Sigmoid colon (tissue), 7 donors: ENCODE results near the gene TEDC2. TPM values are rescaled to one million over a fixed set of nuclear protein-coding genes. Genes with fewer than 3 reads are reported as not detected.
"Not testable (repeated sequence)": the region's sequence is repeated elsewhere in the genome, so short reads cannot be mapped to it uniquely, and the experiment has no call there.

ENCODE experiments used
- DNase-seq: peaks from one replicate; pipeline ENCODE4 v3.0.0-alpha.2; 2019
- H3K27ac ChIP-seq, 4 donors: fragments of 200-600 bp; sonication (generic); one replicate each; pipeline ENCODE4 v1.5.1; 2016 to 2019; ENCODE audit warnings: mild to moderate bottlenecking in 1 of 4
- H3K27me3 ChIP-seq, 3 donors: fragments of 200-600 bp; sonication (generic); one replicate each; pipeline ENCODE4 v1.5.1; 2019; ENCODE audit warnings: mild to moderate bottlenecking in 1 of 3
- H3K36me3 ChIP-seq, 4 donors: fragments of 200-600 bp; sonication (generic); one replicate each; pipeline ENCODE4 v1.5.1; 2016 to 2019
- H3K4me1 ChIP-seq, 4 donors: fragments of 200-600 bp; sonication (generic); one replicate each; pipeline ENCODE4 v1.5.1; 2017 to 2019
- H3K4me3 ChIP-seq, 4 donors: fragments of 200-600 bp; sonication (generic); one replicate each; pipeline ENCODE4 v1.5.1; 2017 to 2019; ENCODE audit warnings: mild to moderate bottlenecking in 2 of 4, moderate library complexity in 1 of 4
- H3K9me3 ChIP-seq, 4 donors: fragments of 200-600 bp in 3 of 4; sonication (generic) in 3 of 4; one replicate each; pipeline versions ENCODE4 v1.5.1 to v1.6.1; 2013 to 2019
- EP300 ChIP-seq, 4 donors: sonication (generic); formaldehyde crosslinking; IDR thresholded peaks; one replicate each; pipeline ENCODE4 v1.6.1; 2017; ENCODE audit warnings: antibody characterized with exemption in 4 of 4
- POLR2A ChIP-seq, 2 donors: fragments of 450-650 bp; IDR thresholded peaks; one replicate each; pipeline ENCODE4 v1.6.1; 2016; ENCODE audit warnings: antibody characterized with exemption in 2 of 2, mild to moderate bottlenecking in 2 of 2, moderate library complexity in 2 of 2
- POLR2AphosphoS5 ChIP-seq, 4 donors: sonication (generic); formaldehyde crosslinking; IDR thresholded peaks; one replicate each; pipeline ENCODE4 v1.6.1; 2017; ENCODE audit warnings: antibody characterized with exemption in 4 of 4
- WGBS, 2 donors: extraction: QIAGEN DNeasy Blood & Tissue Kit; methylation state at CpG; one replicate each; pipeline ENCODE4 v1.1.7; 2013; 5-methylcytosine and 5-hydroxymethylcytosine counted together
- intact Hi-C: fragments of 100-400 bp; cut with DNase I; formaldehyde crosslinking; loops from one replicate; pipeline ENCODE4 v1.15.1; 2023
- polyA plus RNA-seq, 3 donors: library from polyadenylated mRNA; stranded (reverse); fragments of 200-250 nt; gene quantifications; one replicate each; pipeline ENCODE4 v1.2.3, GENCODE V29; 2013
- total RNA-seq, 4 donors: library from RNA; depleted of rRNA; stranded (reverse); fragments of >200 nt; gene quantifications; one replicate each; pipeline ENCODE4 v1.1.0, GENCODE V29; 2016
- TF ChIP-seq, protein P1 (sequence below), 4 experiments: fragments of 450-650 bp in 3 of 4; fragments of 200-600 bp in 1 of 4; IDR thresholded peaks; one replicate each; pipeline ENCODE4 v1.5.1; 2016 to 2019; ENCODE audit warnings: antibody characterized with exemption in 4 of 4, mild to moderate bottlenecking in 3 of 4, moderate library complexity in 2 of 4
- donor health status: healthy with polysubstance abuse.
- donor health status: Bipolar disorder and iron deficiency.
- donor health status: healthy.

Gene TEDC2
- total and polyA plus RNA-seq, 7 donors: 0.60 to 10.6 (median 5.3) TPM; not detected in 3

DNA sequence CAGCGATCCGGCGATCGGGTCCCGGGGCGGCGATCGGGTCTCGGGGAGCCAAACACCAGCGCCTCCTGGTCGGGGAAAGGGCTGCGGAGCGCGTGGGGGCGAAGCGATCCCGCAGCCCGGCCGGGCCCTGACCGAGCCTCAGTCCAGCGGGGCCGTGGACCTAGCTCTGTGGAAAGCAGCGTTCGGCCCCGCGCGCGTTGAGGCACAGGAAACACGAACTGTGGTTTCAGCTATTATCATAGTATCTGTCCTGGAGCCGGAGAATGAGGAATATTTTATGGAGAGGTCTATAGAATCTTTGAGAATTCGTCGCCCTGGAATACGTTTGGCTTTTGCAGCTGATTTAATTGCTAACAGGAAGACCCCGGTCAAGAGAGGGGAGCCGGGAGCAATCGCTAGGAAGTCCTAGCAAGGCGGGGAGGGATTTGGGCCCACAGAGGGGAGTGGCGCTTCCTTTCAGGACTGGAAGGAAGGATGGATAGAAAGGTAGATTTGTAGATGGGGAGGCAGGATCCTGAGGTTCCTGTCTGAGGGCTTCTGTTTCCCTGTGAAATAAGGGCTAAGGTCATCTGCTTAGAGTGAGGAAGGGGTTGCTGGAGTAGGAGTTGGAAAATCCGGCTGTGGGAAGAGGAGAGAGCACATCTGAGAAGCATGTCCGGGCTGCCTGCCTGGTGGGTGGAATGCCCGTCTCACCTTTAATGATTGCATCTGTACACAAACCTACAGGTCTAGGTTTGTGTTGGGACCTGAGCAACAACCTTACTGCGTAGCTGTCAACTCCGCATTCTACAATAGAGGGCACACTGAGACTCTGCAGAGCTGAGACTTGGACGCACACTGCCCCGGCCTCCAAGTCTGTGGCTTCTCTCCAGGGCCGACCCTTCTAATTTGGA lies 29.9 kb upstream of the TEDC2 start:
- WGBS, 2 donors: 3% methylated on average over 46 of the region's 46 CpGs
- no peak for DNase-seq
- Histone ChIP-seq H3K4me3 (peak overlapping the region; percentile 76 to 91 (median 80)), H3K4me1 (peaks cover 0 to 18% (median 14%) of the 10 kb centered on the region in 4 donors), H3K9me3 (no peaks in the 10 kb centered on the region), H3K36me3 (peaks cover 0 to 11% (median 0%) of the 10 kb centered on the region in 4 donors), H3K27ac (peak overlapping the region; percentile 67 to 78 (median 76)), H3K27me3 (no peaks in the 10 kb centered on the region)
- intact Hi-C loops: loop anchor here (2.0 to 5.0 kb wide), 5 partner anchors 37 to 452 kb away; partner anchors contain the start of genes ABCA3 and FLYWCH2
- TF ChIP-seq POLR2A (IDR thresholded peaks at IDR 0.05) (no peak), EP300 (IDR thresholded peaks at IDR 0.05) (no peak), POLR2AphosphoS5 (IDR thresholded peaks at IDR 0.05) (no peak)
- TF ChIP-seq, protein P1, sequence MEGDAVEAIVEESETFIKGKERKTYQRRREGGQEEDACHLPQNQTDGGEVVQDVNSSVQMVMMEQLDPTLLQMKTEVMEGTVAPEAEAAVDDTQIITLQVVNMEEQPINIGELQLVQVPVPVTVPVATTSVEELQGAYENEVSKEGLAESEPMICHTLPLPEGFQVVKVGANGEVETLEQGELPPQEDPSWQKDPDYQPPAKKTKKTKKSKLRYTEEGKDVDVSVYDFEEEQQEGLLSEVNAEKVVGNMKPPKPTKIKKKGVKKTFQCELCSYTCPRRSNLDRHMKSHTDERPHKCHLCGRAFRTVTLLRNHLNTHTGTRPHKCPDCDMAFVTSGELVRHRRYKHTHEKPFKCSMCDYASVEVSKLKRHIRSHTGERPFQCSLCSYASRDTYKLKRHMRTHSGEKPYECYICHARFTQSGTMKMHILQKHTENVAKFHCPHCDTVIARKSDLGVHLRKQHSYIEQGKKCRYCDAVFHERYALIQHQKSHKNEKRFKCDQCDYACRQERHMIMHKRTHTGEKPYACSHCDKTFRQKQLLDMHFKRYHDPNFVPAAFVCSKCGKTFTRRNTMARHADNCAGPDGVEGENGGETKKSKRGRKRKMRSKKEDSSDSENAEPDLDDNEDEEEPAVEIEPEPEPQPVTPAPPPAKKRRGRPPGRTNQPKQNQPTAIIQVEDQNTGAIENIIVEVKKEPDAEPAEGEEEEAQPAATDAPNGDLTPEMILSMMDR (IDR thresholded peaks at IDR 0.05): no peak

DNA sequence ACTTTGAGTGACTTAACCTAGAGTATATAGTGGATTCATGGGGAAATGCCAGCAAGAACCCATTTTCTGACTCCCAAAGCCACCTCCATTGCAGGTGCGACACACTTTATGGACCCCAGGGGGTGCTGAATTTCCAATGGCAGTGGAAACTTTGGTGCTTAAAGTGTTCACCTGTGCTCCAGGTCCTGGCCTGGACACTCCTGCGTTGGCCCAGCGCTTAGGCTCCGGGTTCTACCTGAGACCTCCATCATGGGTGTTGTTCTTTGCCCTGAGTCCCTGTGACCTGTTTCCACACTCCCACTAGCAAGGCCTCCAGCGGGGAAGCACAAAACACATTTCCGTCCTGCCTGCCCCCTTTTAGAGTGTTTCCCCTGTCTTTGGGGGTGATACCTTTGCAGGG lies 27.6 kb upstream of the TEDC2 start:
- intact Hi-C loops: no loop called here
- DNase-seq: no peak

DNA sequence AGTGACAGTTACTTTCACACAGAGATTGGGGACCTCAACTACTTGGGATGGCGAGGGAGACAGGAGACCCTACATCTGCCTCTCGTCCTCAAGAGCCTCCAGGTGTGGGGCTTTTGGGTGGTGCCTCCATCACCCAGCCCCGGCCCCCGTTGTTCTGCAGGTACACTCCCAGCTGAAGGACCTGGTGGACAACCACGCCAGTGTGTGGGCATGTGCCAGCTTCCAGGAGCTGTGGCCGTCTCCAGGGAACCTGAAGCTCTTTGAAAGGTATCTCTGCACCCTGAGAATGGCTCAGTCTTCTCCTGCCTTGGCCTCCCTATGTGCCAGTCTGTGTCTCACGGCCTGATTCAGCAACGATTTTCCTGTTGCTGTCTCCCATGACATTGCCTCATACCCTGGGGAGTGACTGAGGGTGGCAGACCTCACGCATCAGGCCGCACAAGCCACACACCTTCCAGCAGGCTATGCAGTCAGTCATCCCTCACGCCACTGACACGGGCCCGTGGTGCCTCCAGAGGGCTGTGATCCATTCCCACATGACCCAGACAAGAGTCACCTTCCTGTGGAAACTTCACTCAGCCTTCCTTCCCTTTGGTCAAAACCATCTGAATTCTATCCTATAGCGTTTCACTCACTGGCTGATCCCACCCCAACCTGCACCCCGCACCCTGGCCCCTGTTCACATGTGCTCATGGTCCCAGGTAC lies 27.0 kb upstream of the TEDC2 start:
- Histone ChIP-seq H3K9me3 (no peaks in the 10 kb centered on the region), H3K4me3 (no peak overlapping the region), H3K27me3 (no peaks in the 10 kb centered on the region), H3K4me1 (peaks cover 0 to 18% (median 14%) of the 10 kb centered on the region in 4 donors), H3K36me3 (peaks cover 0 to 27% (median 0%) of the 10 kb centered on the region in 4 donors), H3K27ac (no peak overlapping the region)
- WGBS, 2 donors: 97% methylated on average over 15 of the region's 15 CpGs
- TF ChIP-seq POLR2A (IDR thresholded peaks at IDR 0.05) (no peak), EP300 (IDR thresholded peaks at IDR 0.05) (no peak), POLR2AphosphoS5 (IDR thresholded peaks at IDR 0.05) (no peak)
- TF ChIP-seq, protein P1 (IDR thresholded peaks at IDR 0.05): no peak
- DNase-seq: no peak
- intact Hi-C loops: no loop called here

More for the DNA sequence above, 27.6 kb upstream of the TEDC2 start:
- WGBS, 2 donors: 96 to 97% methylated on average over 6 of the region's 6 CpGs
- H3K27me3 ChIP-seq: no peaks in the 10 kb centered on the region
- H3K36me3 ChIP-seq: peaks cover 0 to 26% (median 0%) of the 10 kb centered on the region in 4 donors
- H3K27ac ChIP-seq: no peak overlapping the region
- peaks cover 0 to 18% (median 14%) of the 10 kb centered on the region in 4 donors for H3K4me1 ChIP-seq
- no peaks in the 10 kb centered on the region for H3K9me3 ChIP-seq
- no peak overlapping the region for H3K4me3 ChIP-seq
- no peak for TF ChIP-seq POLR2AphosphoS5 (IDR thresholded peaks at IDR 0.05)

DNA sequence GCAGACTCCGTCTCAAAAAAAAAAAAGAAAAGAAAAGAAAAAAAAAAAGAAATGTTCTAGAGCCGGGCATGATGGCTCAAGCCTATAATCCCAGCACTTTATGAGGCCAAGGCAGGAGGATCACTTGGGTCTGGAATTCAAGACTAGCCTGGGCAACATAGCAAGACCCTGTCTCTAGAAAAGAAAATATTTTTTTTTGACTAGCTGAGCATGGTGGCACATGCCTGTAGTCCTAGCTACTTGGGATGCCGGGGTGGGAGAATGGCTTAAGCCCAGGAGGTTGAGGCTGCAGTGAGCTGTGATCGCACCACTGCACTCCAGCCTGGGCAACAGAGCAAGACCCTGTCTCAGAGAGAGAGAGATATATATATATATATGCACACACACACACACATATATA lies 24.7 kb upstream of the TEDC2 start:
- H3K27ac ChIP-seq, H3K4me1 ChIP-seq, H3K4me3 ChIP-seq, intact Hi-C loops, H3K27me3 ChIP-seq, H3K9me3 ChIP-seq: not testable (repeated sequence)
- H3K36me3 ChIP-seq: peaks cover 0 to 27% (median 0%) of the 10 kb centered on the region in 4 donors
- WGBS, 2 donors: 97 to 98% methylated on average over 3 to 4 of the region's 4 CpGs
- peak; percentile 2 for DNase-seq

DNA sequence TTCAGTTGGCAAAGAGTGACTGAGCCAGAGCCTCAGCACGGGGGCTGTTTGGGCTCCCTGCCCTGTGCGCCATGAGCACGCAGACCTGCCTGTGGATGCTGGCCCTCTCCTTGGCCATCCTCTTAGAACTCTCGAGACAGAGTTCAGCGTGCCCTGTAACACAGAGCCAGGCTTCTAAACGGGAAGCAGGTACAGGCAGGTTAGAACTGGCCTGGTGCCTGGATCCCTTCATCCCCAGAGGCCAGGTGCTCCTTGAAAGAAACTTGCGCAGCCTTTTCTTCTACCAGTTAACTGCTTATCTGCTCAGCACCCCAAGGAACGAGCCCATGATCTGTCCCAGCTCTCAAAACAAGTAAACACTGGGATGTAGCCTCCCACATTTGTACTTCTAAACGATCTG lies 23.8 kb upstream of the TEDC2 start:
- Histone ChIP-seq H3K9me3 (no peaks in the 10 kb centered on the region), H3K27me3 (no peaks in the 10 kb centered on the region), H3K36me3 (peaks cover 0 to 27% (median 0%) of the 10 kb centered on the region in 4 donors), H3K4me1 (no peaks in the 10 kb centered on the region), H3K4me3 (no peak overlapping the region), H3K27ac (no peak overlapping the region)
- intact Hi-C loops: no loop called here
- peak; percentile 34 for DNase-seq
- whole genome bisulfite sequencing, 2 donors: 91 to 95% methylated on average over 9 of the region's 9 CpGs
- TF ChIP-seq EP300 (IDR thresholded peaks at IDR 0.05) (no peak), POLR2AphosphoS5 (IDR thresholded peaks at IDR 0.05) (no peak), POLR2A (IDR thresholded peaks at IDR 0.05) (no peak)
- TF ChIP-seq, protein P1 (IDR thresholded peaks at IDR 0.05): no peak
